BLaER1 (cell line): ENCODE measurements around the gene AKR1E2.

Experiments used
- H3K27ac ChIP-seq: shearing (Covaris generic); formaldehyde crosslinking; 2 replicates; pipeline ENCODE4 v1.8.1; 2022
- H3K27me3 ChIP-seq: shearing (Covaris generic); formaldehyde crosslinking; 2 replicates; pipeline ENCODE4 v1.8.1; 2022
- H3K36me3 ChIP-seq: shearing (Covaris generic); formaldehyde crosslinking; 2 replicates; pipeline ENCODE4 v1.8.1; 2022
- H3K4me1 ChIP-seq: shearing (Covaris generic); formaldehyde crosslinking; 2 replicates; pipeline ENCODE4 v1.8.1; 2022
- H3K4me2 ChIP-seq: shearing (Covaris generic); formaldehyde crosslinking; 2 replicates; pipeline ENCODE4 v1.8.1; 2022
- H3K4me3 ChIP-seq: shearing (Covaris generic); formaldehyde crosslinking; 2 replicates; pipeline ENCODE4 v1.8.1; 2022
- H3K9ac ChIP-seq: shearing (Covaris generic); formaldehyde crosslinking; 2 replicates; pipeline ENCODE4 v1.8.1; 2022
- H3K9me3 ChIP-seq: shearing (Covaris generic); formaldehyde crosslinking; 2 replicates; pipeline ENCODE4 v1.8.1; 2022
- H4K20me1 ChIP-seq: shearing (Covaris generic); formaldehyde crosslinking; 2 replicates; pipeline ENCODE4 v1.8.1; 2022
- Cebpa-rat ChIP-seq: shearing (Covaris generic); IDR thresholded peaks from 2 replicates; pipeline ENCODE4 v1.8.1; 2022

The AKR1E2 gene

DNA sequence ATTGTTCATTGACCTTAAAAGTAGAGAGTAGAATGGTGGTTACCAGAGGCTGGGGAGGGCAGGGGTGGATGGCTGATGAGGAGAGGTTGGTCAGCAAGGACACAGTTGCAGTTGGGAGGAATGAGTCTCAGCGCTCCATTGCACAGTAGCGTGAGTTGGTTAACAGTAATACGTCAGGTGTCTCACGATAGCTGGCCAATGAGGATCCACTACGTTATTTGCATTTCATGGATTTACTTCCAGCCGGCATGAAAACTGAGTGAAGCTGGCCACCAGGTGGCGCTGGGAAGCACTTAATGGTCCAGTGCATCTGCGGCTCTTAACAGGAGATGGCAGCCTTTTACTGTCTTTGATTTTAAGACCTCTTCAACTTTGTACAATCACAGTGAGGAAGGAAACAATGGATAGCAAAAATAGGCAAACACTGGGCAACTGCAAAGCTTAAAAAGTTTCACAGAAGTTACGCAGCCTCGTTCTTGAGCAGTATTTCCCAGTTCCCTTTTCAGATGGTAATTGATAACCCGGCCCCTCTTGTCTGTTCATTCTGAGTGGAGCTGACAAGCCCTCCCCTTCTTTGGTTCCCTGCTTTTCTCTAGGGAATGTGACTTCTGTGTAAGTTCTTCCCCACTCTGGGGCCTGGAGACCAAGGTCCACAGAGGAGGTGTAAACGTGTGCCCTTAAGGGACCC lies 23.7 kb downstream of the AKR1E2 start:
- H3K27ac ChIP-seq: peak overlapping the region; percentile 65
- no peaks in the 10 kb centered on the region for H3K27me3 ChIP-seq
- peak overlapping the region; percentile 2; the same call in 1 of the 2 replicates for H3K9ac ChIP-seq
- no peaks in the 10 kb centered on the region for H3K36me3 ChIP-seq
- H3K4me2 ChIP-seq: peak overlapping the region; percentile 66
- peaks cover 8% of the 10 kb centered on the region for H3K4me1 ChIP-seq
- H3K4me3 ChIP-seq: no peak overlapping the region
- H3K9me3 ChIP-seq: peaks cover 4% of the 10 kb centered on the region
- no peaks in the 10 kb centered on the region for H4K20me1 ChIP-seq
- TF ChIP-seq Cebpa-rat: no peak

DNA sequence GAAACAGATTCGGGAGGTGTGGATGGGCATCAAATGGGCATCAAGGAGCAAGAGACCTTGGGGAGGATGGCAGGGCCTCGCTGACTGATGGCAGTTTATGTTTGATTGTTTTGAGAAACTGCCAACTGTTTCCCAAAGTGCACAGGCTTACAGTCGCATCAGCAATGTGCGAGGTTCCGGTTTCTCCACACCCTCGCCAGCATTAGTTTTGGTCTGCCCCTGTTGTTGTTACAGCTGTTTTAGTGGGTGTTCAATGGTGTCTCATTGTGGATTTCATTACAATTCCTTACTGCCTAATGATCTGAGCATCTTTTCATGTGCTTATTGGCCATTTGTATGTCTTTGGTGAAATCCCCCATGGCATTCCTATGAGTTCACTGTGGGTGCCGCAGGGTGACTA lies 24.4 kb downstream of the AKR1E2 start:
- H4K20me1 ChIP-seq: no peaks in the 10 kb centered on the region
- no peaks in the 10 kb centered on the region for H3K36me3 ChIP-seq
- H3K27ac ChIP-seq: peak overlapping the region; percentile 65
- peak overlapping the region; percentile 66 for H3K4me2 ChIP-seq
- TF ChIP-seq Cebpa-rat: no peak
- no peaks in the 10 kb centered on the region for H3K27me3 ChIP-seq
- peak overlapping the region; percentile 2; the same call in 1 of the 2 replicates for H3K9ac ChIP-seq
- H3K9me3 ChIP-seq: no peaks in the 10 kb centered on the region
- peaks cover 8% of the 10 kb centered on the region for H3K4me1 ChIP-seq
- no peak overlapping the region for H3K4me3 ChIP-seq

- Histone ChIP-seq H3K27ac (no peak overlapping the region), H3K4me2 (no peak overlapping the region), H3K27me3 (no peaks in the 10 kb centered on the region), H3K4me3 (no peak overlapping the region), H4K20me1 (no peaks in the 10 kb centered on the region), H3K9me3 (no peaks in the 10 kb centered on the region), H3K36me3 (no peaks in the 10 kb centered on the region), H3K9ac (no peak overlapping the region), H3K4me1 (peaks cover 8% of the 10 kb centered on the region)
- no peak for TF ChIP-seq Cebpa-rat
Observed at GRCh38 chr10:4851176-4851575, 25.2 kb downstream of the AKR1E2 start.

GRCh38 chr10:4851846-4852245 lies 25.8 kb downstream of the AKR1E2 start:
- no peaks in the 10 kb centered on the region for H3K9me3 ChIP-seq
- TF ChIP-seq Cebpa-rat: no peak
- H4K20me1 ChIP-seq: no peaks in the 10 kb centered on the region
- no peak overlapping the region for H3K27ac ChIP-seq
- H3K9ac ChIP-seq: no peak overlapping the region
- H3K4me3 ChIP-seq: no peak overlapping the region
- no peaks in the 10 kb centered on the region for H3K36me3 ChIP-seq
- no peak overlapping the region for H3K4me2 ChIP-seq
- H3K4me1 ChIP-seq: peaks cover 8% of the 10 kb centered on the region
- H3K27me3 ChIP-seq: no peaks in the 10 kb centered on the region

- no peaks in the 10 kb centered on the region for H3K27me3 ChIP-seq
- no peak overlapping the region for H3K27ac ChIP-seq
- H3K36me3 ChIP-seq: no peaks in the 10 kb centered on the region
- H3K4me3 ChIP-seq: no peak overlapping the region
- H3K9ac ChIP-seq: no peak overlapping the region
- peaks cover 5% of the 10 kb centered on the region; the same call in 1 of the 2 replicates for H3K9me3 ChIP-seq
- TF ChIP-seq Cebpa-rat: no peak
- H4K20me1 ChIP-seq: no peaks in the 10 kb centered on the region
- no peaks in the 10 kb centered on the region for H3K4me1 ChIP-seq
- no peak overlapping the region for H3K4me2 ChIP-seq
Observed at GRCh38 chr10:4865945-4866661, 40.1 kb downstream of the AKR1E2 start.

DNA sequence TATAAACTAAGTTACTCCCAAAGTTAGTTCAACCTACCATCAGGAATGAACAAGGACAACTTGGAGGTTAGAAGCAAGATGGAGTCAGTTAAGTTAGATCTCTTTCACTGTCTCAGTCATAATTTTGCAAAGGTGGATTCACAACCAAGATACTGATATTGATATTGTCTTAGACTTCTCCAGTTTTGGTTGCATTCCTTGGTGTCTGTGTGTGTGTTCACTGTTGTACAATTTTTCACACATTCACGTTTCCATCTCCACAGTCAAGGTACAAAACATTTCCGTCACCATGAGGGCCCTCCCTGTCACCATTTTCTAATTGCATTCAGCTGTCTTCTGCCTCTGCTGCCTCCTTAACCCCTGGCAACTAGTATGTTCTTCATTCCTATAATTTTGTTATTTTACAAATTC lies 41.1 kb downstream of the AKR1E2 start:
- Histone ChIP-seq H3K4me1 (no peaks in the 10 kb centered on the region), H4K20me1 (no peaks in the 10 kb centered on the region), H3K27me3 (no peaks in the 10 kb centered on the region), H3K36me3 (no peaks in the 10 kb centered on the region; the same call in 1 of the 2 replicates), H3K27ac (no peak overlapping the region), H3K9me3 (no peaks in the 10 kb centered on the region), H3K9ac (no peak overlapping the region), H3K4me2 (no peak overlapping the region), H3K4me3 (no peak overlapping the region)
- no peak for TF ChIP-seq Cebpa-rat

DNA sequence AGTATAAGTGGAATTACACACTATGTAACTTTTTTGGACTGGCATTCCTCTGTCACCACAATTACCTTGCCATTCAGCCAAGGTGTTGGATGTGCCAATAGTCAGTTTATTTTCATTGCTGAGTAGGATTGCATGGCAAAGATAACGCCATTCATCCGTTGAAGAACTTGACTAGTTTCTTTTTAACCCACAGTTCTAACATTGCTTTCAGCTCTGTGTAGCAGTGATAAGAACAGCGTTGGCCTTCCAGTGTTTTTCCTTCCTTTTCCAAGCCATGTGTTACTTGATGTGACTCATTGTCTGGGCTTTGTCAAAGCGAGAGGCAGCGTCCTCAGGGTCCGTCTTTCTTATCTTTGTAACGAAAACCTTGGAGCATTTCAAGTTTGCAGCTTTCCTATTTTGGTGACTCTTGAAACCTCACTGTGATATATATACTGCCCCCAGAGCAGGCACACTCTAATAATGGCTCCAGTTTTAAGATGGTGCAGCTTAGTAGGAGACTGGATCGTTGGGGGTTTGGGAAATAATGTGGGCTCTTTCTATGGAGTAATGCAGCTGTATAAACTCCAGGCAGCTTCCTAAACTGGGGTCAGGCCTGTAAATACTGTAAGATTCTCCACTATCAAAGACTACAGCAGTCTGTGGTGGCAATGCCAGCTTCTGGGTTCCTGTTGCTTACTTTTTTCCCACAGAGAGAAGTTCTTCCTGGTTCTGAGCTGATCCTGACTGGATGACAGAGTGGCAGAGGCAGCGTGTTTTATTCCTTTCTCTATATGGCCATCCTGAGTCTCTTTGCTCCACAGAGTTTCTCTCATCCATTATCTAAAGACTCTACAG lies 41.7 kb downstream of the AKR1E2 start:
- Histone ChIP-seq H3K4me3 (no peak overlapping the region), H3K9ac (no peak overlapping the region), H3K4me1 (no peaks in the 10 kb centered on the region), H3K36me3 (peaks cover 2% of the 10 kb centered on the region), H4K20me1 (no peaks in the 10 kb centered on the region), H3K27ac (no peak overlapping the region), H3K4me2 (no peak overlapping the region), H3K27me3 (no peaks in the 10 kb centered on the region), H3K9me3 (peaks cover 1% of the 10 kb centered on the region; the same call in 1 of the 2 replicates)
- no peak for TF ChIP-seq Cebpa-rat

DNA sequence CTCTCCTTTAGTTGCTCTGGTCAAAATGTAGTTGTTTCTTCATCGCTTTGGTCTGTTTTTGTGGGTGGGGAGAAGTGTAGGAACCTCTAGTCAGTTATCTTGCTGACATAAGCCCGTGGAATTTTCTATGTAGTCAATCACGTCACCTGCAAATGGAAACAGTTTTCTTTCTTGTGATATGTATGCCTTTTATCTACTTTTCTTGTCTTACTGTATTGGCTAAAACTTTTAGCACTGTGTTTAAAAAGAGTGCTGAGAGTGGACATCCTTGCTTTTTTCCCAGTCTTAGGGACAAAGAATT lies 42.3 kb downstream of the AKR1E2 start:
- peaks cover 7% of the 10 kb centered on the region for H3K9me3 ChIP-seq
- no peak overlapping the region for H3K9ac ChIP-seq
- no peak for TF ChIP-seq Cebpa-rat
- H3K27ac ChIP-seq: no peak overlapping the region
- H3K36me3 ChIP-seq: peaks cover 8% of the 10 kb centered on the region
- H3K4me1 ChIP-seq: no peaks in the 10 kb centered on the region
- no peaks in the 10 kb centered on the region for H3K27me3 ChIP-seq
- H4K20me1 ChIP-seq: no peaks in the 10 kb centered on the region
- H3K4me3 ChIP-seq: no peak overlapping the region
- H3K4me2 ChIP-seq: no peak overlapping the region

DNA sequence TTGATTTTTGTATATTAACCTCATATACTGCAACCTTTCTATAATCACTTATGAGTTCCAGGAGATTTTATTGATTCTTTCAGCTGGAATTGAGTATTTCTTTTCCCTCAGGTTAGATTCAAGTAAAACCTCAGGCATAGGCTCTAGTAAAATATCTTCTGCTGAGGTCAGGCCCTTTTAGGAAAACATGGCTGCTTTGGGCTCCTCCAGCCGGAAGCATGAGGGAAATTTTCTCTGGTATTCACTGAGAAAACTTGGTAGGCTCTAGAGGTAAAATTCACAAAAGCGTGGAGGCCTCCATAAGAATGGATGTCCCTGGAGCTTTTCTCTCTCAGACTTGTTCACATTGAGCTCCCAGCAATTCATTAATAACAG lies 56.7 kb downstream of the AKR1E2 start:
- Histone ChIP-seq H3K27me3 (no peaks in the 10 kb centered on the region), H3K4me1 (peaks cover 51% of the 10 kb centered on the region), H3K4me3 (no peak overlapping the region), H3K27ac (peak overlapping the region; percentile 25; the same call in 1 of the 2 replicates), H3K9me3 (peaks cover 64% of the 10 kb centered on the region), H3K4me2 (peak overlapping the region; percentile 48), H3K36me3 (peaks cover 27% of the 10 kb centered on the region), H4K20me1 (no peaks in the 10 kb centered on the region), H3K9ac (no peak overlapping the region)
- no peak for TF ChIP-seq Cebpa-rat
